Measurements from ENCODE around the gene EOLA1. TPM values are rescaled to one million over a fixed set of nuclear protein-coding genes. Genes with fewer than 3 reads are reported as not detected.

The EOLA1 gene
- polyA plus RNA-seq (31.1 and 51.9 TPM in 2 replicates), polyA minus RNA-seq (25.1 and 26.3 TPM in 2 replicates)

DNA sequence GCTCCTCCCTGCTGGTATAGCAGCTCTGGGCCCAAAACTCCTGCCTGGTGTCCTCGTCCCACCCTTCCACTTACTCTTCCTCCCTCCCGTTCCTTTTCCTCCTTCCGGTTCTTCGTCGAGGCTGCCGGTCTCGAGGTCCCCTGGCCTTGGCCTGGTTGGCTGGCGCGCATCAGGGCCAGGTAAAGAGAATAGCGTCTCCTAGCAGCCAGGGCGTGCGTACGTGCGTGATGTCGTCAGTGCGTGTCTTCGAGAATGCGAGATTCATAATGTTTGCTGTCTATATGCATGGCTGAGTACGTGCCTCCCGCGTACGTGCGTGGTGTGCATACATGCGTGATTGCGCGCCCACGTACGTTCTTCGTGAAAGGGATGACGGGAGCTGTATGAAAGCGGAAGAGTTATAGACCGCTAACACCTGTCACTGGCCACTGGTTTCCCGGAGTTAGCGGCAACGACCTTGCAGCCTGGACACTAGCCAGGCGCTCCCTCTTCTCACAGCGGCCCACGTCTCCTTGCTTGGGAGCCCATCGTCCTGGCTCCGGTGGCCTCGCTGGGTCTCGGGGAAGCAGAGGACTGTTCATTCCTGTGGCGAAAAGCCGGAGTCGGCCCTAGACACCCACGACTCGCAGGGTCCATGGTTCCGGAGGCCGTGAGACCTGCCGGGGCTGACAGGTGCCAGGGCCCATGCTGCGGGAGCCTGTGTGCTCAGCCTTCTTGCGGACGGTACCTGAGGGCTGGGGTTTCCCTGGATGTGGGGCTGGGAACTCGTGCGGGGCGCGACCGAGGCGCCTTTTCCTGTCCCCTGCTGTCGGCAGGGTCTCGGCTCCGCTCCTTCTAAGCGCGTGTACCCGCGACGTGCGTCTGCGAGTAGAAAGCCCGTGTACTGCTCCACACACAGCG, at the start of gene EOLA1:
Gene EOLA1, plus strand, starts transcription at position 392 of the 900 bp plus-strand sequence. CDS start 4,619 bp downstream, outside the sequence.
- H3F3A ChIP-seq (ENCODE audit: insufficient read depth, low read length, poor library complexity, severe bottlenecking) = no peaks in the 10 kb centered on the region
- H3K9me3 ChIP-seq (ENCODE audit: low read length) = no peaks in the 10 kb centered on the region
- no peaks in the 10 kb centered on the region for H3K27me3 ChIP-seq (ENCODE audit: insufficient read depth, low read depth, low read length)
- H3K9ac ChIP-seq (ENCODE audit: low read length) = peak within 1 kb of the TSS; percentile 79
- peak within 1 kb of the TSS; percentile 86 for H3K4me3 ChIP-seq (ENCODE audit: low read length)
- no peaks in the 10 kb centered on the region for H3K79me2 ChIP-seq (replicated peaks; ENCODE audit: insufficient read depth, low read length)
- H3K27ac ChIP-seq (ENCODE audit: low read length) = peak within 1 kb of the TSS; percentile 92
- TF ChIP-seq MXI1 (conservative IDR thresholded peaks at IDR 0.05; ENCODE audit: poor library complexity, severe bottlenecking) (peak; percentile 79), EZH2 (IDR thresholded peaks at IDR 0.05; ENCODE audit: borderline replicate concordance, insufficient read depth, low read length, poor library complexity, severe bottlenecking) (no peak), TAF1 (IDR thresholded peaks at IDR 0.05; ENCODE audit: low read depth) (peak; percentile 47), SMC3 (conservative IDR thresholded peaks at IDR 0.05; ENCODE audit: poor library complexity) (peak; percentile 39), POLR2AphosphoS5 (IDR thresholded peaks at IDR 0.05) (peak; percentile 81), EP300 (conservative IDR thresholded peaks at IDR 0.05; ENCODE audit: poor library complexity, severe bottlenecking) (peak; percentile 78), RAD21 (conservative IDR thresholded peaks at IDR 0.05) (peak; percentile 47)
- TF ChIP-seq, protein P1, sequence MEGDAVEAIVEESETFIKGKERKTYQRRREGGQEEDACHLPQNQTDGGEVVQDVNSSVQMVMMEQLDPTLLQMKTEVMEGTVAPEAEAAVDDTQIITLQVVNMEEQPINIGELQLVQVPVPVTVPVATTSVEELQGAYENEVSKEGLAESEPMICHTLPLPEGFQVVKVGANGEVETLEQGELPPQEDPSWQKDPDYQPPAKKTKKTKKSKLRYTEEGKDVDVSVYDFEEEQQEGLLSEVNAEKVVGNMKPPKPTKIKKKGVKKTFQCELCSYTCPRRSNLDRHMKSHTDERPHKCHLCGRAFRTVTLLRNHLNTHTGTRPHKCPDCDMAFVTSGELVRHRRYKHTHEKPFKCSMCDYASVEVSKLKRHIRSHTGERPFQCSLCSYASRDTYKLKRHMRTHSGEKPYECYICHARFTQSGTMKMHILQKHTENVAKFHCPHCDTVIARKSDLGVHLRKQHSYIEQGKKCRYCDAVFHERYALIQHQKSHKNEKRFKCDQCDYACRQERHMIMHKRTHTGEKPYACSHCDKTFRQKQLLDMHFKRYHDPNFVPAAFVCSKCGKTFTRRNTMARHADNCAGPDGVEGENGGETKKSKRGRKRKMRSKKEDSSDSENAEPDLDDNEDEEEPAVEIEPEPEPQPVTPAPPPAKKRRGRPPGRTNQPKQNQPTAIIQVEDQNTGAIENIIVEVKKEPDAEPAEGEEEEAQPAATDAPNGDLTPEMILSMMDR (IDR thresholded peaks at IDR 0.05; ENCODE audit: poor library complexity, severe bottlenecking) = no peak
- TF ChIP-seq, protein P2, sequence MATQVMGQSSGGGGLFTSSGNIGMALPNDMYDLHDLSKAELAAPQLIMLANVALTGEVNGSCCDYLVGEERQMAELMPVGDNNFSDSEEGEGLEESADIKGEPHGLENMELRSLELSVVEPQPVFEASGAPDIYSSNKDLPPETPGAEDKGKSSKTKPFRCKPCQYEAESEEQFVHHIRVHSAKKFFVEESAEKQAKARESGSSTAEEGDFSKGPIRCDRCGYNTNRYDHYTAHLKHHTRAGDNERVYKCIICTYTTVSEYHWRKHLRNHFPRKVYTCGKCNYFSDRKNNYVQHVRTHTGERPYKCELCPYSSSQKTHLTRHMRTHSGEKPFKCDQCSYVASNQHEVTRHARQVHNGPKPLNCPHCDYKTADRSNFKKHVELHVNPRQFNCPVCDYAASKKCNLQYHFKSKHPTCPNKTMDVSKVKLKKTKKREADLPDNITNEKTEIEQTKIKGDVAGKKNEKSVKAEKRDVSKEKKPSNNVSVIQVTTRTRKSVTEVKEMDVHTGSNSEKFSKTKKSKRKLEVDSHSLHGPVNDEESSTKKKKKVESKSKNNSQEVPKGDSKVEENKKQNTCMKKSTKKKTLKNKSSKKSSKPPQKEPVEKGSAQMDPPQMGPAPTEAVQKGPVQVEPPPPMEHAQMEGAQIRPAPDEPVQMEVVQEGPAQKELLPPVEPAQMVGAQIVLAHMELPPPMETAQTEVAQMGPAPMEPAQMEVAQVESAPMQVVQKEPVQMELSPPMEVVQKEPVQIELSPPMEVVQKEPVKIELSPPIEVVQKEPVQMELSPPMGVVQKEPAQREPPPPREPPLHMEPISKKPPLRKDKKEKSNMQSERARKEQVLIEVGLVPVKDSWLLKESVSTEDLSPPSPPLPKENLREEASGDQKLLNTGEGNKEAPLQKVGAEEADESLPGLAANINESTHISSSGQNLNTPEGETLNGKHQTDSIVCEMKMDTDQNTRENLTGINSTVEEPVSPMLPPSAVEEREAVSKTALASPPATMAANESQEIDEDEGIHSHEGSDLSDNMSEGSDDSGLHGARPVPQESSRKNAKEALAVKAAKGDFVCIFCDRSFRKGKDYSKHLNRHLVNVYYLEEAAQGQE (IDR thresholded peaks at IDR 0.05; ENCODE audit: borderline replicate concordance) = no peak
- no peaks in the 10 kb centered on the region for H4K20me1 ChIP-seq (ENCODE audit: insufficient read depth)
- no peaks in the 10 kb centered on the region for H3K36me3 ChIP-seq (ENCODE audit: insufficient read depth, low read length)
- H3K4me2 ChIP-seq (ENCODE audit: low read length) = peak within 1 kb of the TSS; percentile 59
- peak within 1 kb of the TSS; percentile 33 for H2AFZ ChIP-seq (ENCODE audit: low read depth, low read length)
- H3K9me2 ChIP-seq (ENCODE audit: insufficient read depth, low read length) = no peaks in the 10 kb centered on the region

DNA sequence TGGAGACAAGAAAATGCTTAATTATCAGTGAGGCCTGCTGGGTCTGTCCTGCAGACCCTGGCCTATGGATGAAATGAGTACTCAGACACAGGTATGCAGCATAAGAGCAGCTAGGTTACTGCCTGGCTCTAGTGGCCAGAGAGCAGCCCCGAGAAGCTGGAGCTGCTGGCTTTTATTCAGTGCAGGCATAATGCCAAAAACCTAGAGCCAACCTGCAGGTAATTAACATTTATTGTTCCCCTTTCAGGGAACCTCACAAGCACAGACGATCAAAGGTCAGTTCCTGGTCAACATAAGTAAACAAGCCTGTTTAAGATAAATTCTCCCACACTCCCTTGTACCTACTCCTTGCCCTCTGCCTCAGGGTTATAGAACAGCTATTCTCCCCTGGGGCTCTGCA, 49.0 kb upstream of the EOLA1 start:
- Histone ChIP-seq H3K79me2 (replicated peaks; ENCODE audit: insufficient read depth, low read length) (no peaks in the 10 kb centered on the region), H3K4me2 (ENCODE audit: low read length) (no peak overlapping the region), H4K20me1 (ENCODE audit: insufficient read depth) (no peaks in the 10 kb centered on the region), H3K9ac (ENCODE audit: low read length) (no peak overlapping the region), H3K9me3 (ENCODE audit: low read length) (no peaks in the 10 kb centered on the region), H3K4me3 (ENCODE audit: low read length) (no peak overlapping the region), H3K9me2 (ENCODE audit: insufficient read depth, low read length) (no peaks in the 10 kb centered on the region), H3K27ac (ENCODE audit: low read length) (no peak overlapping the region), H2AFZ (ENCODE audit: low read depth, low read length) (no peak overlapping the region), H3K36me3 (ENCODE audit: insufficient read depth, low read length) (no peaks in the 10 kb centered on the region), H3F3A (ENCODE audit: insufficient read depth, low read length, poor library complexity, severe bottlenecking) (no peaks in the 10 kb centered on the region), H3K27me3 (ENCODE audit: insufficient read depth, low read depth, low read length) (no peaks in the 10 kb centered on the region)
- no peak for TF ChIP-seq MXI1 (conservative IDR thresholded peaks at IDR 0.05; ENCODE audit: poor library complexity, severe bottlenecking)
- TF ChIP-seq RAD21 (conservative IDR thresholded peaks at IDR 0.05) = no peak
- TF ChIP-seq POLR2AphosphoS5 (IDR thresholded peaks at IDR 0.05) = no peak
- TF ChIP-seq SMC3 (conservative IDR thresholded peaks at IDR 0.05; ENCODE audit: poor library complexity) = no peak
- no peak for TF ChIP-seq EP300 (conservative IDR thresholded peaks at IDR 0.05; ENCODE audit: poor library complexity, severe bottlenecking)
- TF ChIP-seq EZH2 (IDR thresholded peaks at IDR 0.05; ENCODE audit: borderline replicate concordance, insufficient read depth, low read length, poor library complexity, severe bottlenecking) = no peak
- TF ChIP-seq, protein P2 (IDR thresholded peaks at IDR 0.05; ENCODE audit: borderline replicate concordance) = no peak
- TF ChIP-seq, protein P1 (IDR thresholded peaks at IDR 0.05; ENCODE audit: poor library complexity, severe bottlenecking) = no peak
- no peak for TF ChIP-seq TAF1 (IDR thresholded peaks at IDR 0.05; ENCODE audit: low read depth)

Measured in neural cell (in vitro differentiated cells).